HEK293 (cell line): Measurements from ENCODE around the gene SPATA25.

ENCODE experiments used
- CTCF ChIA-PET: fragments of 350-600 bp; formaldehyde crosslinking; extraction: SDS; loops from one replicate; lab custom pipeline; 2021; ENCODE audit warnings: antibody characterized with exemption; lab: Yijun Ruan, JAX
- POLR2A ChIA-PET: fragments of 300-600 bp; formaldehyde crosslinking; extraction: SDS; loops from one replicate; lab custom pipeline; 2020; ENCODE audit warnings: antibody characterized with exemption, inconsistent platforms; lab: Yijun Ruan, JAX
- H3K27ac ChIP-seq: fragments of 200-500 bp; sonication (Bioruptor generic); 2 replicates; pipeline ENCODE4 v1.5.1; 2014; ENCODE audit warnings: low read depth, low read length, control low read depth, inconsistent platforms; ENCODE audit errors: extremely low read depth
- H3K36me3 ChIP-seq, 2 experiments: fragments of 200-500 bp in 1 of 2; sonication (Bioruptor generic) in 1 of 2; 1 replicate in 1 of 2; 2 replicates in 1 of 2; pipeline ENCODE4 v1.5.1; 2014 to 2017; ENCODE audit warnings: inconsistent platforms in 2 of 2, low read length in 2 of 2; ENCODE audit not compliant: control insufficient read depth in 2 of 2, insufficient read depth in 1 of 2
- H3K4me1 ChIP-seq: fragments of 200-500 bp; sonication (Bioruptor generic); 2 replicates; pipeline ENCODE4 v1.5.1; 2014; ENCODE audit warnings: mild to moderate bottlenecking, low read length, inconsistent platforms; ENCODE audit not compliant: control insufficient read depth, insufficient read depth
- H3K4me3 ChIP-seq: 2 replicates; pipeline ENCODE4 v1.5.1; 2011; ENCODE audit warnings: low read depth, mild to moderate bottlenecking, control low read depth, low read length, moderate library complexity
- H3K9me3 ChIP-seq: fragments of 200-500 bp; sonication (Bioruptor generic); 2 replicates; pipeline ENCODE4 v1.5.1; 2014; ENCODE audit warnings: low read depth, low read length, inconsistent platforms; ENCODE audit not compliant: control insufficient read depth, insufficient read depth
- BCL11B ChIP-seq: fragments of 450-650 bp; formaldehyde crosslinking; IDR thresholded peaks from 2 replicates; pipeline ENCODE4 v1.5.1; 2016; ENCODE audit warnings: low read depth, missing biosample characterization, missing genetic modification characterization
- HOXD13 ChIP-seq: sonication (generic); formaldehyde crosslinking; IDR thresholded peaks from 2 replicates; pipeline ENCODE4 v1.8.0; 2022; ENCODE audit warnings: missing genetic modification reagents, borderline replicate concordance
- REPIN1 ChIP-seq: fragments of 450-650 bp; formaldehyde crosslinking; IDR thresholded peaks from 2 replicates; pipeline ENCODE4 v1.5.1; 2017; ENCODE audit warnings: missing biosample characterization, missing genetic modification characterization, low read depth
- YY1 ChIP-seq: fragments of 450-650 bp; formaldehyde crosslinking; IDR thresholded peaks from 2 replicates; pipeline ENCODE4 v1.5.1; 2018; ENCODE audit warnings: missing biosample characterization, missing genetic modification characterization
- ZEB2 ChIP-seq: fragments of 450-650 bp; formaldehyde crosslinking; IDR thresholded peaks from 2 replicates; pipeline ENCODE4 v1.5.1; 2016; ENCODE audit warnings: missing biosample characterization, missing genetic modification characterization
- ZFP69B ChIP-seq: fragments of 450-650 bp; formaldehyde crosslinking; IDR thresholded peaks from 2 replicates; pipeline ENCODE4 v1.5.1; 2016; ENCODE audit warnings: missing biosample characterization, missing genetic modification characterization
- ZNF121 ChIP-seq: fragments of 450-650 bp; formaldehyde crosslinking; IDR thresholded peaks from 2 replicates; pipeline ENCODE4 v1.5.1; 2016; ENCODE audit warnings: missing biosample characterization, missing genetic modification characterization
- ZNF324 ChIP-seq: fragments of 450-650 bp; formaldehyde crosslinking; IDR thresholded peaks from 2 replicates; pipeline ENCODE4 v1.5.1; 2016; ENCODE audit warnings: missing biosample characterization, missing genetic modification characterization
- ZNF335 ChIP-seq: fragments of 450-650 bp; formaldehyde crosslinking; conservative IDR thresholded peaks from 2 replicates; pipeline ENCODE4 v1.5.1; 2016; ENCODE audit warnings: missing biosample characterization, missing genetic modification characterization
- ZNF510 ChIP-seq: fragments of 450-650 bp; formaldehyde crosslinking; IDR thresholded peaks from 2 replicates; pipeline ENCODE4 v1.5.1; 2018; ENCODE audit warnings: mild to moderate bottlenecking, missing genetic modification characterization, missing biosample characterization; ENCODE audit not compliant: insufficient replicate concordance
- ZNF529 ChIP-seq: fragments of 450-650 bp; formaldehyde crosslinking; IDR thresholded peaks from 2 replicates; pipeline ENCODE4 v1.5.1; 2017; ENCODE audit warnings: missing genetic modification characterization, missing biosample characterization; ENCODE audit not compliant: insufficient replicate concordance
- ZNF610 ChIP-seq: fragments of 450-650 bp; formaldehyde crosslinking; IDR thresholded peaks from 2 replicates; pipeline ENCODE4 v1.5.1; 2016; ENCODE audit warnings: missing biosample characterization, missing genetic modification characterization, borderline replicate concordance
- ZNF621 ChIP-seq: fragments of 450-650 bp; formaldehyde crosslinking; IDR thresholded peaks from 2 replicates; pipeline ENCODE4 v1.5.1; 2017; ENCODE audit warnings: missing biosample characterization, missing genetic modification characterization
- ZNF664 ChIP-seq: fragments of 450-650 bp; formaldehyde crosslinking; IDR thresholded peaks from 2 replicates; pipeline ENCODE4 v1.5.1; 2016; ENCODE audit warnings: missing biosample characterization, missing genetic modification characterization
- ZNF670 ChIP-seq: fragments of 450-650 bp; formaldehyde crosslinking; IDR thresholded peaks from 2 replicates; pipeline ENCODE4 v1.5.1; 2016; ENCODE audit warnings: missing biosample characterization, missing genetic modification characterization, low read depth
- TF ChIP-seq, protein P1 (sequence below): fragments of 450-650 bp; formaldehyde crosslinking; IDR thresholded peaks from 2 replicates; pipeline ENCODE4 v1.5.1; 2016; ENCODE audit warnings: missing biosample characterization, missing genetic modification characterization
- TF ChIP-seq, protein P2 (sequence below): fragments of 450-650 bp; formaldehyde crosslinking; IDR thresholded peaks from 2 replicates; pipeline ENCODE4 v1.5.1; 2016; ENCODE audit warnings: missing biosample characterization, missing genetic modification characterization
- TF ChIP-seq, protein P3 (sequence below): fragments of 450-650 bp; formaldehyde crosslinking; IDR thresholded peaks from 2 replicates; pipeline ENCODE4 v1.5.1; 2016; ENCODE audit warnings: missing biosample characterization, missing genetic modification characterization

The SPATA25 gene

DNA sequence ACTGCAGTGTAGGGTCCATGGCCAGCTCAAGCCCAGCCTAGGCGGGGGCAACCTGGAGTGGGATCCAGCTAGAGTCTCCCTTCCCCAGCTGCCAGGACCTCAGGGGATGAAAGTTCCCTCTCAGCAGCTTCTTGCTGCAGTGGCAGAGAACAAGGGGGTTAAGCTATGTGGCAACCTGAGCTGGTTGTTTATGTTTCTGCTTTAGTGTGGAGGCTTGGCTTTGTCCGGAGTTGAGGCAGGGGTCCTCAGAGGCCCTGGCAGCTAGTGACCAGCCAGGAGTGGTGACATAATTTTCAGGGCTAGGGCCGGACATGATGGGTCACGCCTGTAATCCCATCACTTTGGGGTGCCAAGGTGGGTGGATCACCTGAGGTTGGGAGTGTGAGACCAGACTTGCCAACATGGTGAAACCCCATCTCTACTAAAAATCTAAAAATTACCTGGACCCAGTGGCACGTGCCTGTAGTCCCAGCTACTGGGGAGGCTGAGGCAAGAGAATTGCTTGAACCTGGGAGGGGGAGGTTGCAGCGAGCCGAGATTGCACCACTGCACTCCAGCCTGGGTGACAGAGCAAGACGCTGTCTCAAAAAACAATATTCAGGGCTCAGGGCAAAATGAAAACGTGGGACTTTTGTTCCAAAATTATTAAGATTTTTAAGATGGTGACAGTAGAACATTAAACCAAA, 38.5 kb upstream of the SPATA25 start:
- Histone ChIP-seq H3K4me3 (no peak overlapping the region), H3K9me3 (no peaks in the 10 kb centered on the region), H3K36me3 (no peaks in the 10 kb centered on the region), H3K4me1 (no peaks in the 10 kb centered on the region), H3K27ac (no peak overlapping the region)
- ChIA-PET CTCF (no interaction called here), POLR2A (interaction anchor here (0.7 to 2.4 kb wide), 2 partner anchors 8 to 20 kb away, joined by 3 to 14 read pairs; partner anchors contain the start of gene PCIF1)
- TF ChIP-seq ZNF529 (tag by site-specific recombination): no peak
- no peak for TF ChIP-seq ZNF121 (tag by site-specific recombination)
- no peak for TF ChIP-seq ZNF621 (tag by site-specific recombination)
- TF ChIP-seq ZNF510 (tag by site-specific recombination): no peak
- TF ChIP-seq, protein P1, sequence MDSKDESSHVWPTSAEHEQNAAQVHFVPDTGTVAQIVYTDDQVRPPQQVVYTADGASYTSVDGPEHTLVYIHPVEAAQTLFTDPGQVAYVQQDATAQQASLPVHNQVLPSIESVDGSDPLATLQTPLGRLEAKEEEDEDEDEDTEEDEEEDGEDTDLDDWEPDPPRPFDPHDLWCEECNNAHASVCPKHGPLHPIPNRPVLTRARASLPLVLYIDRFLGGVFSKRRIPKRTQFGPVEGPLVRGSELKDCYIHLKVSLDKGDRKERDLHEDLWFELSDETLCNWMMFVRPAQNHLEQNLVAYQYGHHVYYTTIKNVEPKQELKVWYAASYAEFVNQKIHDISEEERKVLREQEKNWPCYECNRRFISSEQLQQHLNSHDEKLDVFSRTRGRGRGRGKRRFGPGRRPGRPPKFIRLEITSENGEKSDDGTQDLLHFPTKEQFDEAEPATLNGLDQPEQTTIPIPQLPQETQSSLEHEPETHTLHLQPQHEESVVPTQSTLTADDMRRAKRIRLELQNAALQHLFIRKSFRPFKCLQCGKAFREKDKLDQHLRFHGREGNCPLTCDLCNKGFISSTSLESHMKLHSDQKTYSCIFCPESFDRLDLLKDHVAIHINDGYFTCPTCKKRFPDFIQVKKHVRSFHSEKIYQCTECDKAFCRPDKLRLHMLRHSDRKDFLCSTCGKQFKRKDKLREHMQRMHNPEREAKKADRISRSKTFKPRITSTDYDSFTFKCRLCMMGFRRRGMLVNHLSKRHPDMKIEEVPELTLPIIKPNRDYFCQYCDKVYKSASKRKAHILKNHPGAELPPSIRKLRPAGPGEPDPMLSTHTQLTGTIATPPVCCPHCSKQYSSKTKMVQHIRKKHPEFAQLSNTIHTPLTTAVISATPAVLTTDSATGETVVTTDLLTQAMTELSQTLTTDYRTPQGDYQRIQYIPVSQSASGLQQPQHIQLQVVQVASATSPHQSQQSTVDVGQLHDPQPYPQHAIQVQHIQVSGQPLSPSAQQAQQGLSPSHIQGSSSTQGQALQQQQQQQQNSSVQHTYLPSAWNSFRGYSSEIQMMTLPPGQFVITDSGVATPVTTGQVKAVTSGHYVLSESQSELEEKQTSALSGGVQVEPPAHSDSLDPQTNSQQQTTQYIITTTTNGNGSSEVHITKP (tag by site-specific recombination): no peak
- TF ChIP-seq ZNF324: no peak
- no peak for TF ChIP-seq HOXD13
- TF ChIP-seq YY1: no peak
- TF ChIP-seq, protein P2, sequence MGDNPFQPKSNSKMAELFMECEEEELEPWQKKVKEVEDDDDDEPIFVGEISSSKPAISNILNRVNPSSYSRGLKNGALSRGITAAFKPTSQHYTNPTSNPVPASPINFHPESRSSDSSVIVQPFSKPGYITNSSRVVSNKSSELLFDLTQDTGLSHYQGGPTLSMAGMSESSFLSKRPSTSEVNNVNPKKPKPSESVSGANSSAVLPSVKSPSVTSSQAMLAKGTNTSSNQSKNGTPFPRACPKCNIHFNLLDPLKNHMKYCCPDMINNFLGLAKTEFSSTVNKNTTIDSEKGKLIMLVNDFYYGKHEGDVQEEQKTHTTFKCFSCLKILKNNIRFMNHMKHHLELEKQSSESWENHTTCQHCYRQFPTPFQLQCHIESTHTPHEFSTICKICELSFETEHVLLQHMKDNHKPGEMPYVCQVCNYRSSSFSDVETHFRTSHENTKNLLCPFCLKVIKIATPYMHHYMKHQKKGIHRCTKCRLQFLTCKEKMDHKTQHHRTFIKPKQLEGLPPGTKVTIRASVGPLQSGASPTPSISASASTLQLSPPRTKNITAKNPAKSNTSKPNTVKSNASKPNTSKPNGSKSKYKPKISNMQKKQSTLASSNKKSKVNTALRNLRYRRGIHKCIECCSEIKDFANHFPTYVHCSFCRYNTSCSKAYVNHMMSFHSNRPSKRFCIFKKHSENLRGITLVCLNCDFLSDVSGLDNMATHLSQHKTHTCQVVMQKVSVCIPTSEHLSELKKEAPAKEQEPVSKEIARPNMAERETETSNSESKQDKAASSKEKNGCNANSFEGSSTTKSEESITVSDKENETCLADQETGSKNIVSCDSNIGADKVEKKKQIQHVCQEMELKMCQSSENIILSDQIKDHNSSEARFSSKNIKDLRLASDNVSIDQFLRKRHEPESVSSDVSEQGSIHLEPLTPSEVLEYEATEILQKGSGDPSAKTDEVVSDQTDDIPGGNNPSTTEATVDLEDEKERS (tag by site-specific recombination): no peak
- no peak for TF ChIP-seq REPIN1 (tag by site-specific recombination)
- no peak for TF ChIP-seq ZFP69B (tag by site-specific recombination)
- TF ChIP-seq, protein P3, sequence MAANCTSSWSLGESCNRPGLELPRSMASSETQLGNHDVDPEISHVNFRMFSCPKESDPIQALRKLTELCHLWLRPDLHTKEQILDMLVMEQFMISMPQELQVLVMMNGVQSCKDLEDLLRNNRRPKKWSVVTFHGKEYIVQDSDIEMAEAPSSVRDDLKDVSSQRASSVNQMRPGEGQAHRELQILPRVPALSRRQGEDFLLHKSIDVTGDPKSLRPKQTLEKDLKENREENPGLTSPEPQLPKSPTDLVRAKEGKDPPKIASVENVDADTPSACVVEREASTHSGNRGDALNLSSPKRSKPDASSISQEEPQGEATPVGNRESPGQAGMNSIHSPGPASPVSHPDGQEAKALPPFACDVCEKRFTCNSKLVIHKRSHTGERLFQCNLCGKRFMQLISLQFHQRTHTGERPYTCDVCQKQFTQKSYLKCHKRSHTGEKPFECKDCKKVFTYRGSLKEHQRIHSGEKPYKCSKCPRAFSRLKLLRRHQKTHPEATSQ (tag by site-specific recombination): no peak
- TF ChIP-seq ZNF610 (tag by site-specific recombination): no peak
- TF ChIP-seq BCL11B: no peak
- no peak for TF ChIP-seq ZNF664
- TF ChIP-seq ZNF670: no peak
- no peak for TF ChIP-seq ZNF335 (tag by site-specific recombination)
- no peak for TF ChIP-seq ZEB2 (tag by site-specific recombination)
